GM15510 (cell line): ENCODE results near the gene TPRKB.
"Not testable (repeated sequence)": the region's sequence is repeated elsewhere in the genome, so short reads cannot be mapped to it uniquely, and the experiment has no call there.

Source experiments
- POLR2A ChIP-seq: IDR thresholded peaks from 3 replicates; pipeline ENCODE4 v1.6.1; 2011; ENCODE audit warnings: borderline replicate concordance; ENCODE audit not compliant: insufficient read length; ENCODE audit errors: extremely low read depth

Gene TPRKB

DNA sequence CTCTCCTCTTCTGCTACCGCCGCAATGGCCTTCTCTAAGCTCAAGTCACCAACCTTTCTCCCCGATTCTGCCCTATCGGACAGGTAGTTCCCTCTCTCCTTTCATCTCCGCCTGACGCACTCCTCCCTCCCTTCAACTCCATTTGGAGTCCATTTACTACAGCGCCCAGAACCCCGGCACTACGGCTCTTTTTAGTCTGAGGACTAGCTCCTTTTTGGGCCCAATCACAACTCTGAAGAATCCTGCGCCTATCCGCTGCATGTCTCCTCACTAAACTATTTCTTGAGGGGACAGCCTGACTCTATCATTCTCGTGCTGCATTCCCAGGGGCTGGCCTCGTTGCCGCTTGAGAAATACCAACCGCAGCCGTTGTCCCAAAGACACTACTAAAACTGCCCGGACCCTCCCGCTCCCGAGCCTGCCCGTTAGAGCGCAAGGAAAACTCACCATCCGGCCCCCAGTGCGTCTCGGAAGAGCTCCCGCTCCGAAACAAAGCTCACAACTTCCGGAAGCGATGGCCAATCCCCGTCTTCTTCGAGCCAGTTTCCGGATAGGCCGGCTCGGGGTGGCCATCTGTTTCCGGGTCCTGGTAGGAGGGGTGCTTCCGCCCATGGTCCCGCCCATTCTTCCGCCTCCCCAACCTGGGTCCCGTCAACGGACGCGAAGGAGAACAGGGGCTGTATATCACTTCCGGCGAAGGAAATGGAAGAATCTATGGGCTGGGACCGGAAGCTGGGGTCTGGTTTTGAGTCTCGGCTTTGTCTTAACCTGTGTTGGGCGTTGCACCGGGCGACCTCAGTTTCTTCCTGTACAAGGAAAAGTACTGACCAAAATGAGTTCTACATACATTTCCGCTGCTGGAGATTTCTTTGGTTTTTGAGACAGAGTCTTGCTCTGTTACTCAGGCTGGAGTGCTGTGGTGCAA, at the start of gene TPRKB:
Gene TPRKB, minus strand, starts transcription at position 491 of the 925 bp plus-strand sequence. CDS start 2,776 bp downstream, outside the sequence.
- TF ChIP-seq POLR2A: peak; percentile 83

DNA sequence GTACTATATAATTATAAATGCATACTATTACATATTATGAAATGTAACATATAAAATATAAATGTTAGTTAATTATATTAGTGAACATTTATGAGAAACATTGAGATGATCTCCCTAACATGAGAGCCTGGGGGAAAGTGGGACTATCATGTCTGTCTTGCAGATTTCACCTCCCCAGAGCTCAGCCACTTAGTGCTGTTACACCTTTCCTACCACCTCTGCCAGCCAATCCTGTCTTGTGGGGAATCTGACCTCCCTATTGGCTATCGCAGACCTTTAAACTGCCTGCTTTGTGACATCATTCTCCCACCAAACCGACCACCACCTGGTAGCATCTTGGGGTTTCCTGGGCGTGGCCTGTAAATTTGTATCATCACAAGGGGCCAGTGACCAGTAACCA, 46.7 kb upstream of the TPRKB start, which contains the start of gene C2orf78:
Gene C2orf78, plus strand, starts transcription at position 301 of the 400 bp plus-strand sequence. CDS start 127 bp downstream, outside the sequence.
- TF ChIP-seq POLR2A: not testable (repeated sequence)

DNA sequence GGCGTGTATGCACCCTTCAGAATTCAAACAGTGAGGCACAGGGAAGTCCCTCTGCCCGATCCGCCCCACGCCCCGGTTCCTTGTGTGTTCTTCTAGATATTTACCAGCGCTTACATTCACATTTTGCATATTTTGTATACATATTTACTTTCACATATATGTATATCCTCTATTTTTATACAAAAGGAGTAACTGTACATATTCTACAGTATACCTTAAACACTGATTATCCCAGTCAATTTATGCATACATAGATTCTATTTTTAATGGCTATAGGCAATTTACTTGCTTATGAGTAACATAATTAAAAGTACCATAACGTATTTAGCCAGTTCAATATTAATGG, 43.1 kb upstream of the TPRKB start:
- TF ChIP-seq POLR2A: no peak

DNA sequence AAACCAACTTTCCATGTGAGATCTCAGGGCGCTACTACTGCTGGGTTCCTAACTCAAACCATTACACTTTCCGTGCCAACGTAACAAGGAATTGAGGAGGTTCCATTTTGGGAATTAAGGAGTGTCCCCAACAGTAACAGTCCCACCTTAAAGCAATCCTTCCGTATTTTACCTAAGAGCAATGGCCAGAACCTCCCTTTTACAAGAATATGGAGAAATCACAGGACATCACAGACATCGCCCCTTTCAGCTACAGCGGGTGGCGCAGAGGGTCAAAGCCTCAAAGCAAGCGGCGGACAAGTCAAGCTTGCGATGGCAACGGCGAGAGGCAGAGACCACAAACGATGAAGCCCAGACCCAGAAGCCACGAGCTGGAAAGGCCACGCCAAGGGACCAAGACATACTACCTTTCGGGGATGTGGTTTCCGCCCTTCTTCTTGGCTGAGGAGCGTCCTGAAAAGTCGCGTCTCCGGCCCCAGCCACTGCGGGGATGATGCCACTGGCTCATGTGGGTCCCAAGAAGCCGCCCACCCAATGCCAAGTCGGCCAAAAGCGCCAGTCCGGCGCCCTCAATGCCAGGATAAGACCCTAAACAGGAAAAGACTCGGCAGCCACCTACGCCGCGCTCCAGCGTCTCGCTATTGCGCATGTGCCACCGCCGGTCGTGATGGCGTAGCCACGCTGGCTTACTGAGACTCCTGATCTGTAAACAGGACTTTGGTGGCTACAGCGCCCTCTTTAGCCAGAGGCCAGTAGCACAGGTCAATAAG, 42.5 kb upstream of the TPRKB start, which contains the start of gene DUSP11:
Gene DUSP11, minus strand, starts transcription at position 637 of the 770 bp plus-strand sequence. Its CDS starts 129 bp downstream, at position 508.
- TF ChIP-seq POLR2A: peak; percentile 85

DNA sequence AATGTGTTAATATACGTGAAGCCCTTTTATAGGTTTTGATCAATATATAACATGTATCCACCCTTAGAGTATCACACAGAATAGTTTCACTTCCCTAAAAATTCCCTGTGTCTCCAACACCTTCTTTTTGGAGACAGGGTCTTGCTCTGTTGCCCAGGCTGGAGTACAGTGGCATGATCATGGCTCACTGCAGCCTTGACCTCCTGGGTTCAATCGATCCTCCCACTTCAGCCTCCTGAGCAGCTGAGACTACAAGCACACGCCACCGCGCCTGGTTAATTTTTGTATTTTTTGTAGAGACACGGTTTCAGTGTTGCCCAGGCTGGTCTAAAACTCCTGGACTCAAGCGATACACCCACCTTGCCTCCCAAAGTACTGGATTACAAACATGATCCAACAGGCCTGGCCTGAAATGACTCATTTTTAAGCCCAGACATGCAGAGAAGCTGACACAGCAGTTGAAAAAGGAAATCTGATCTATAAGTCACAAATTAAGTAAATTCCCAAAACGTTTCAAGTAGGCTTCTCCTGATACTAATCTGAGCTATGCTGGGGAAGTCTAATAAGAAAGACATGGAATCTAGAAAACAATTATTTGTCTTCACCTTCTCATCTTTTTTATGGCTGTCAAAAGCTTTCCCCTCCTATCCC, 39.8 kb upstream of the TPRKB start:
- TF ChIP-seq POLR2A: no peak

DNA sequence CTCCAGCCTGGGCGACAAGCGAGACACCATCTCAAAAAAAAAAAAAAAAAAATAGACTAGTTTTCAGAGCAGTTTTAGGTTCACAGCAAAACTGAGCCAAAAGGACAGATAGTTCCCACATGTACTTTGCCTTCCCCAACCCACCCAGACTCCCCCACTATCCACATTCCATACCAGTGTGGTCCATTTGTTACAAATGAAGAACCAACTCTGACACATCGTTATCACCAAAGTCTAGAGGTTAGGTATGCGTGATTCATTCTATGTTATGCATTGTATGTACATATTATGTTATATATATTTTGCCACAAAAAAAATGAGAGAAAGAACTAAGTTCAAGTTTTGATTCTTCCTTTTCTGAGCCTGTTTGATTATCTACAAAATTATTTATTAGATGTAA, 39.2 kb upstream of the TPRKB start:
- no peak for TF ChIP-seq POLR2A

DNA sequence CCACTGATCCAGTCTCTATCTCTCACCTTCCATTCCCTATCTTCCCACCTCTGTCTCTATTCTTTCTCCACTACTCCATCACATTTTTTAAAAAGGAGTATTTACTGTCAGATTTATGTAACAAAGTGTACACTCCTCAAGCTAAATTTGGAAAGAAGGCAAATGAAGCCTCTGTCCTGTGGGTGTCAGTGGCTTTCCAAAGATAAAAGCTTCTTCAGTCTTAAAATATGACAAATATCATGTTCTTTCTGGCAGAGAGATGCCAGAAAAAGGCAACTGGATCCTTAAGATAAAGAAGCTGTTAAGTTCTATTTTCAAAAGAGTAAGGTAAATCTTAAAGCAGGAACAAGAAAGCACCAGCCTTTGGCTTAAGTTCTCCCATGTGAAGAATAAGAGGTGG, 35.7 kb upstream of the TPRKB start:
- TF ChIP-seq POLR2A: no peak

DNA sequence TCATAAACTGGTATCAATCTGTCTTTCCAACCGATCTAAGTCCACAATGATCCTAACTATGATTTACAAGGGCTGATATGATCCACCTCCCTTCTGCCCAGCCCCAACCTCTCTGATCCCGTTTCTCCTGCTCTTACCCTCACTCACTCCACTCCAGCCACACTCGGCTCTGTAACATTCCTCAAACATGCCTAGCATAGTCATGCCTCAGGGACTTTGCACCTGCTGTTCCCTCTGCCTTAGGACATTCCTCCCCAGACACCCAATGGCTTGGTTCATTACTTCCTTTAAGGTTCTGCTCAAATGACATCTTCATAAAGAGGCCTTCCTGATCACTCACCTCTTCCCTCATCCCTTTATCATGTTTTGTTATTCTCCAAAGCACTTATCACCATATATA, 33.6 kb upstream of the TPRKB start:
- no peak for TF ChIP-seq POLR2A

DNA sequence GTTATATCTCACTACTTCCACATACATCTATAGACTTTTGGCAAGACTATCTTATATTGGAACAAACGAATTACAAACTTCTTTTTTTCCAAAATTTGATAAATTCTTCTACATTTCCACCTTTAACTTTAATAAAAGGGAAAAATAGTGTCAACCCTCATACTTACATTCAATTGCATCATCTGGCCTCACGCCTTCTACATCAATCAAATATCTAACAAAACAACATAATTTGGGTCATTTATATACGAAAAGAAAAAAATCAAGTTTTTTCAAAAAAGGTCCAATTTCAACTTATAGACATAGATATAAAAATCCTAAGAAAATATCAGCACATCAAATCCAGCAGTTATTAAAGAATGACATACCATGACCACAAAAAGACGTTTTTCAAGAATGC, 29.8 kb upstream of the TPRKB start:
- TF ChIP-seq POLR2A: no peak

DNA sequence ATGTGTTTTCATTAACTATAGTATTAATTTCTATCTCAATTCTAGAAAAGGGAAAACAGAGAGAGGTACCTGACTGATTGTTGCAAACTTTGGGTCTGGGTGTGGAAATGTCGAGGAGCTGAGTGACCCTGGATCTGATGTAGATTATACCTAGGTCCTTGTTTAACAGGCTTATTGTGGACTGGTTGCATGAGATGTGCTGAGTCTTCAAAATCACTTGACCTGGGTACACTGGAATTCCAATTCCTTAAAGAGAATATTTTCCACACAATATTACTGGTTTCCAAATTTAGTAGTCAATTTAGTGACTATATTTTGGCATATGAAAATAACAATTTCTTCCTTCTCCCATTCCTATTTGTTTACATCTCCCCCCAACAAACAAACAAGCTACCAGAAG, 29.2 kb upstream of the TPRKB start:
- no peak for TF ChIP-seq POLR2A

DNA sequence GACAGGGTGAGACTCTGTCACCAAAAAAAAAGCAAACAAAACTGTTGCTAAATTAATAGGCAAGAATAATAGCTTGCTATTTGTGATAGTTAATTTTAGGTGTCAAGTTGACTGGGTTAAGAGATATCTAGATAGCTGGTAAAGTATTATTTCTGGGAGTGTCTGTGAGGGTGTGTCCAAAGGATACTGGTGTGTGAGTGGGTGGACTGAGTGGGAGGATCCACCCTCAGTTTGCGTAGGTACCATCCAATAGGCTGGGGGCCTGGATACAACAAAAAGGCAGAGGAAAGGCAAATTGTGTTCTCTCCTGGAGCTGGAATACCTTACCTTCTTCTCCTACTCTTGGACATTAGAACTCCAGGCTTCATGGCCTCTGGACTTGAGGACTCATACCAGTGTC, 27.8 kb upstream of the TPRKB start:
- no peak for TF ChIP-seq POLR2A

DNA sequence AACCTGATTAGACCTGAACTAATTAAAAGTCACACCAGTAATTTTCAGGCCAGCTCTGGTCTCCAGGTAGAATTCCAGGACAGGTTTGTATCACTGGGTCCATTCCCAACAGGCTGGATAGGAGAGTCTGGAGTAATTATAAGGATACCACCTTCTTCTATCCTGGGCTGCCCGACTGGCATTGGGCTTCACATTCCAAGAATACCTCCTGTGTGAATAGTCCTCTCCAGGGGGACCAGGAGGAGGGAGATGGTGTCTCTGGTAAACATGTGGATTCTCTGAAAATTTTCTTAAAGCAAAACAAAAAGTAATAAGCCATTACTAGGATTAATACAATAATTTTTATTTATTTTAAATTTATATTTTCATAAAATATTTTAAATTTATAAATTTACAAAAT, 25.4 kb upstream of the TPRKB start:
- TF ChIP-seq POLR2A: no peak

DNA sequence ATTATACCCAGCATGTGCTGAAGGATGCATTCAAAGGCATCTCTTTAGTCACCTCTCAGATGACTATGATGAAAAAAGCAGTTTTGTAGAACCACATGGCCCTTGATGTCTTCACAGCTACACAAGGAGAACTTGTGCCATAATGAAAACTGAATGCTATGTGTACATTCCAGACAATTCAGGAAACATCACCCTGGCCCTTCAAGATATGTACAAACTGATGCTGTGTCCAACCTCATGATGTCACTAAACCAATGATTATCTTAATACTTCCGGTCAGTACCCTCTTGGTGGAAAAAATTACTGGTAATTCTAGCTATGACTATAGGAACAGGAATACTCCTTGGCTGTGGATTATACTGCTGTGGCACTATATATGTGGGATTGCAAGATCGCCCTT, 22.8 kb upstream of the TPRKB start:
- no peak for TF ChIP-seq POLR2A

DNA sequence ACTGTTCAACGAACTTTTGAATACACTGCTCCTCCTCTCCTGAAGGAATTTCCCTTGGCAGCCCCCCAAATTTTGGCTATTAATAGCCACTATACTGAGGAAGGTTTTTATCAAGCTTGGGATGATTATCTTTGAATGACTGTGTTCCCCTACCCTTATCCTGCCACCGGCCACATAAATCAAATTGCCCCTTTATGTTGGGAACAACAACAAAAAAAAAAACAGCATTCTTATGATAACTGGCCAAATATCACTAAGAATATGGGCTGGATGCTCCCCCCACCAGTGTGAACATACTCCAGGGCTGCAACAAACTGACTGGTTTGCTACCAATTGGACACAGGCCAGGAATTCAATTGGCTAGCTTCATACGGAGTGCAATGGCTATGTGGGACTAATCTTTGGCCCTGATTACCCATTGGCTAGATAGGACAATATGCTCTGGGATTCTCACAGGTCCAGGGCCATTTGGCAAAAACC, 22.2 kb upstream of the TPRKB start:
- no peak for TF ChIP-seq POLR2A

DNA sequence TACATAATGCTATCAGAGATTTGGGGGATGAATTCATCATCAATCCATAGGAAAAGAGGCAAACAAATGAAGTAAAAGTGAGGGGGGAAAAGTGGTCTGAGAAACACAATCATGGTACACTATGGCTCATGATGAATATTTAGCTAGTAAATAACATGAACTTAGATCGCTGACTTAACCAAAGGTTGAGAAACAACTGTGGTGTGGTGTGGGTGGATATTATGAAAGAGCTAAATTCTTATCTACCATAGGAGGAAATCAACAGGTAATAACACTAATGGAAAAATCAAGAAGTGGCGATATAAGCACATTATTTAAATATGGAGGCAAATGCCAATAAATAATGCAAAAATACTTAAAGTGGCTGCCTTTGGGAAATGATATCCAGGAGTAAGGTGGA, 12.2 kb upstream of the TPRKB start:
- no peak for TF ChIP-seq POLR2A
